Inflammatory macrophage treated with lipopolysaccharide for 4 hours (primary cell): ENCODE data around the gene RPRML.
"Not testable (repeated sequence)": the region's sequence is repeated elsewhere in the genome, so short reads cannot be mapped to it uniquely, and the experiment has no call there.

Source experiments
- DNase-seq: peaks from one replicate; pipeline ENCODE4 v3.0.0-alpha.2; 2020

Gene RPRML

DNA sequence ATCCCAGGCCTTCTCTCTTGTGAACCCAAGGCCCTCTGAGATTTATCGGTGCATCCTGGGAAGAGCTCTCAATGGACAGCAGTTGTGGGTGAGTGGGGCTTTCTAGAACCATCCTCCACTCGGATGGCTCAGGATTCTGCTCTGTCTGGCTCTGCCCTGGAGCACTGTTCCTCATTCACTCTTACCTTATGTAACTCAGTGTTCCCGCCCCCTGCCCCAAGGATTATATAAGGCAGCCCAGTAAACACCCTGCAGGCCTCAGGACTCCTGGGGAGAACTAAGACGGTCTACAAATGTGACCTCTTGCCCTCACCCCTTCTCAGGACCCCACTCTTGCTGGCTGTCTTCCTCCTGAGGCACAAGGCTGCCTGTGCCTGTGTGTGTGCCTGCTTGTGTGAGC, 3.8 kb downstream of the RPRML start:
- no peak for DNase-seq

DNA sequence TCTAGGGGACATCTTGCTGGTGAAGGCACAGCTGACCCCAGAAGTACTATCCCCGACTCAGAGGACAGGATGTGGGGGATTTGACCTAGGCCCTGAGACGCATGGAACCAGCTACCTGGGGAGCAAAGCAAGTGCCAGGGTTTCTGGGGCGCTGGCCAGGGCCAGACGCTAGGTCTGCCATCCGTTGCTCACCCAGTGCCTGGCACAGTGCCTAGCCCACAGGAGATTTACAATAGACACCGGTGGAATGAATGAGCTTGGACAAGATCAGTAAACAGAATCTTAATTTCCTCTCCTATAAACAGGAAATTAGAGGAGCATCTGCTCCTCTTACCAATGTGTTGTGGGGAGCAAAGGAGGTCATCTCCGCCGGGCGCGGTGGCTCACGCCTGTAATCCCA, 5.0 kb downstream of the RPRML start:
- DNase-seq = no peak

DNA sequence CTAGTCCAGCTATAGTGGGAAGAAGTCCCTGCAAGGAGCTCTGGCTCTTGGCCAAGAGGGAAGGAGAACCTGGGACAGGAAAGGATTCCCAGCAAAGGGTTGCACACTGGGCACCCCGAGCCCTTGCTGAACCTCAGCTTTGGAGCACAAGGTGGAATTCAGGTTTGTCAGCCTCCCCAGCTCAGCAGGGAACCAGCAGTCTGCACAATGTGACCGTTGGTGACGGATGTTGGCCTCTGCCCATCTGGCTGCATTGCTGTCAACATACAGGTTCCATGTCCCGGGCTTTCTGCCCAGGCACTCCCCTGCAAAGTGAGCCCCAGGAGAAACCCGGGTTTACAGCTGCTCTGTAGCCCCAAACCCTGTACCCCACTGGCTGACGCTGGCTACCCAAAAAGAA, 6.7 kb downstream of the RPRML start:
- DNase-seq = no peak

DNA sequence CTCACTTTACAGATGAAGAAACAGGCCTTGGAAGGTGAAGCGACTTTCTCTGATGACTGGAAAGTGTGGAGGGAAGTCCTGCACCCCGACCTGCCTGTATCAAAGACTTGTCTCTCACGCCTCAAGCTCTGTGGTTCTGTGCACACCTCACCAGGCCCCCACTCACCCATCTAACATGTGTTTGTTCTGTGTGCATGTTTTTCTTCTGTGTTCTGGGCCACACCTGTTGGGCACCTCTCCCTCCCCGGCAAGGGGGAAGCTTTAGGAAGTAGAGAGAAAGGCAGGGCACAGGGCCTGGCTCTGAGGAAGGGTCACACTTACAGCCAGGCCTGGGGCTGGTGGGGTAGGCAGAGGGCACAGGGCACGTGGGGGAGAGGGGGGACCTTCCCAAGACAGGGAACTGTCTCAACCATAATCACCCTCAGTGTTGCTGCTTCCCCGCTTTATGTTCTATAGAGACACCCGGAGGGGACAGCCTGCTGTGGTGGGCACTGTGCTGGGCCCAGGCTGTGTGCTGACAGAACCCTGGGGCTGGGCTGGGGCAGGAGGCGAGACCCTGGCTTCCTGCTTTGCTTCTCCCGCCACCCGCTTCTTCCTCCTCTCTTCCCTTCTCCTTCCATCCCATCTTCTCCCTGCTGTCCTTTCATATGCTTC, 7.3 kb downstream of the RPRML start:
- DNase-seq = no peak

DNA sequence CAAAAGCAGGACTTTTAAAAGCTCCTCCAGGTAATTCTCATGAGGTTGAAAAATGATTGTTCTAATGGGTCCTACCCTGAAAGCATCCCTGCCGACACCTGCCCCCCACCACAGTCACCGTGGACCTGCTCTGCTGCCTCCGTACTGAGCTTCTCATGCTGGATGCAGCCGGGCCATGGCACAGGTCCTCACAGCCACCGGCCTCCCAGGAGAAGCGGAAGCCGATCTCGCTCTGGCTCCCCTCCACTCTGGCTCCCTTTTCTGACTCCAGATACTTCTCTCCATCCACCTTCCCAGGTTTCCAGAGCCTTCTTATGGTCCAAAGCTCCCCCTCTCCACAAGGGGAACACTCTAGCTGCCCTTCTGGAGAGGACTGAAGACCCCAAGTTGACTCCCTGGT, 10.2 kb downstream of the RPRML start:
- DNase-seq = no peak

DNA sequence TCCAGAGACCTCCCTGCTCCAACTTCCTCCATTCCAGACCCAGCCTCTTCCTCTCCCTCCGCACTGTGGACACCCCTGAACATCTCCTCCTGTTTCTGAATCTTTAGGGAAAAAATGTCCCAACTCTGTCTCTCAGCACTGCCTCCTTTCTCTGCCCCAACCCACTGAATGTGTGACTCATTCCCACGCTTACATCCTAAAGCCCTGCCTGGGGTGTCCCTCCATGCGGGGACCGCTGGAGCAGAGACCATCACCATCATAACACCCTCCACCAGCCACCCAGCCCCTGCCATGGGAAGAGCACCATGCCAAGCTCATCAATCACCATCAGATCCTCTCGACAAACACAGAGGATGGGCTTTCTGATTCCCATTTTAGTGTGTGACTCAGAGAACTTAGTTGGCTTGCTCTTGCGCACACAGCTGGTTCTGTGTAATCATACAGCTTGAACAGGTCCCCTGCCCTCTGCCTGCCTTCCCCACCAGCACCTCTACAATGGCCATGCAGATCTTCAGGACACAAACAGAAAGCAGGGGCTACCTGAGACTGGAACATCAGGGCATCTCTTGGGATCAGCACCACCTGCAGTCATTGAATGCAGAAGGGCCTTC, 10.7 kb downstream of the RPRML start:
- no peak for DNase-seq

DNA sequence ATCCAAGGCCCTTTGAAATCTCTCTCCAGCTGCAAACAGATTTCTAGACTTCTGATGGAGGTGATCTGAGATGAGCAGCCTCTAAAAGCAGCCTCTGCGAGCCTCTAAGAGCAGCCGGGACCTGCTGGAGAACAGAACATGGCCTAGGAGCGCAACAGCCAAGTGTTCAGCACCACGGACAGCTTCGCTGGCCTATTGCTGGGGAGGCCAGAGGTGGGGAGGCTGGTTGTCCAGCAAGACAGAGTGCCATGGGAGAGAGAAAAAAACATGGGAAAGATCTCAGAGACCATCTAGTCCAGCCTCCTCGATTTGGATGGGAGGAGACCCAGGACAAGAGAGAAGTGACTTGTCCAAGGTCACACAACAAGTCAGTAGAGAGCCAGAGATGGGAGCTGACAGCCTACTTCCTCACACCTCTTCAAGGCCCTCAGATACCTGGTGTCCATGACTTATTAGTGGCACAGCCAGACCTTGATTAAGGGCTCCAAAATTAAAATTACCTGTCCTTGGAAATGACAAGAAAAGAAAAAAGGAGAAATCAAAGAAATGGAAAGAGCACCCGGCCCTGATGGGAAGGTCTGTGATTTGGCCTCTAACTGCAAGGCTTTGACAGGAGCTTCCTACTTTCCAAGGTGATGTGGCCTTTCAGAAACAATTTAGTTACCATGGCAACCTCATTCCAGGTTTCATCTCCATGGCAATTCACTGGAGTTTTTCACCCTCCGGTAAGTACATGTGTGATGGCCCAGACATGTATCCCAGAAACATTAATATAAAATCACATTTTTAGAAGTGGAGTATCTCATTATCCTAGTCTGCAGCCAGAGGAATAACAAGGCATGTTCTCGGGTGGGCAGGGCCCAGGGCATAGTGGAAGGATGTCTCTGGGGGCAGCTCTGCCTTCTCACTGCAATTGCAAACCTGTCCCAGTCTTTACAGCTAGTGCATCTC, 14.5 kb downstream of the RPRML start:
- no peak for DNase-seq

DNA sequence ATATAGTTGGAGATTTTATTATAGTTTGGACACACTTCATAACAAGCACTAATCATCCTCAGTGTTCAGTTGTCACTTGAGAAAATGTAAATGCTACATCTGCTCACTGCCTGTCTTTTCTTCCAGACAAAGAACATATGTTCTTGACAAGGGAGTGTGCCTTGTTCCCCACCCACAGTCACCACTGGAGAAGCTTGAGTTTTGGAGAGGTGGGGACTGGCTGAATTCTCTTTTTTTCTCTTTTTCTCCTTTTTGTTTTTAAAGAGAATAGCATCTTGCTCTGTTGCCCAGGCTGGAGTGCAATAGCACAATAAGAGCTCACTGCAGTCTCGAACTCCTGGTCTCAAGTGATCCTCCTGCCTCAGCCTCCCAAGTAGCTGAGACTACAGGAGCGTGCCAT, 15.5 kb downstream of the RPRML start:
- no peak for DNase-seq

DNA sequence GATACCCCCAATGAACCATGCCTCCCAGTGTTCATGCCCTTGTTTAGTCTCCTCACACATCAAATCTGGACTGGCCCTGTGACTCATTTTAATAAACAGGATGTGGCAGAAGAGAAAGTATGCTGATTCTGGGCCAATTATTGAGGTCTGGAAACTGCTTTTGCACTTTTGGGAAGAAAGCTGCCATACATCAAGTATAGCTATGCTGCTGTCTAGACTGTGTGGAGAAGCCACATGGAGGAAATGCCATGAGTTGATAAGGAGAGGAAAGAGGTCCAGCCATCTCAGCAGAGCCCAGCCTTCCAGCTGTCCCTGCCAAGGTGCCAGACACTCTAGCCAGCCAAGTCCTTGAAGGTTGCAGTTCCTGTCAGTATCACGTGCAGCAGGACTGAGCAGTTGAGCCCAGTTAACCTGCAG, 16.7 kb downstream of the RPRML start:
- DNase-seq = no peak

DNA sequence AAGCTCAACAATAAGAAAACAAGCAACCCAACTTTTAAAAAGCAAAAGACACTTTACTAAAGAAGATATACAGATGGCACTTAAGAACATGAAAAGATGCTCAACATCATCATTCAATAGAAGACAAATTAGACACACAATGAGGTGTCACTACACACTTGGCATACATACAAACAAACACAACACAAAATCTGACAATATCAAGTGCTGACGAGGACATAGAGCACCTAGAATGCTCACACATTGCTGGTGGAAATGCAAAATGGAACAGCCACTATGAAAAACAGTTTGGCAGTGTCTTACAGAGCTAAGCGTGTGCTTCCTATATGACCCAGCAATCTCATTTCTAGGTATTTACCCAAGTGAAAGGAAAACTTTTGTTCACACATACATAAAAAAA, 18.9 kb downstream of the RPRML start:
- DNase-seq = no peak

DNA sequence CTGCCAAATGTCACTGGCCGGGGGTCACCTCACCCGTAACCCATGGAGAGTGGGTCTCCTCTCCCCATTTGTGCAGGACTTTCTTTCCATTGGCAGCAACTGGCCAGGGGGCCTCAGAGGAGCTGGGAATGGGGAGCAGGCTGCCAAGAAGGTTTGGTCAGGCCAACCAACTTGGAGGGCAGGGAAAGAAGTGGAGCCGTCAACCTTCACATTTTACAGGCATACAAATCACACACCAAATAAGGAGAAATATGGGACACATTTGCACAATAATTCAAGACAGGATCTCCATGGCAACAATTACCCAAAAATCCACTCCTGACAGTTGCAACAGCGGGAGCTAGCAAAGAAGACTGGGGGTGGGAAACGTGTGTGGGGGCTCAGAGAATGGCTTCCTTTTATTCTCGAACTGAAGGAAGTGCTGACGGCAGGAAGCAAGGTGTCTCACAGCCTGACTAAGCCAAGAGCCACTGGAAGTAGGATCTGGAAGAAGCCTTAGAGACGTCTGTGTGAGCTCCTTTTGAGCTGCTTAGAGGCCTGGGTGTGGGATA, 20.9 kb downstream of the RPRML start:
- no peak for DNase-seq

DNA sequence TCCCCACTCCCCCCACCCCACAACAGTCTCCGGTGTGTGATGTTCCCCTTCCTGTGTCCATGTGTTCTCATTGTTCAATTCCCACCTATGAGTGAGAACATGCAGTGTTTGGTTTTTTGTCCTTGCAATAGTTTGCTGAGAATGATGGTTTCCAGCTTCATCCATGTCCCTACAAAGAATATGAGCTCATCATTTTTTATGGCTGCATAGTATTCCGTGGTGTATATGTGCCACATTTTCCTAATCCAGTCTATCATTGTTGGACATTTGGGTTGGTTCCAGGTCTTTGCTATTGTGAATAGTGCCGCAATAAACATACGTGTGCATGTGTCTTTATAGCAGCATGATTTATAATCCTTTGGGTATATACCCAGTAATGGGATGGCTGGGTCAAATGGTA, 25.9 kb downstream of the RPRML start:
- DNase-seq = not testable (repeated sequence)

DNA sequence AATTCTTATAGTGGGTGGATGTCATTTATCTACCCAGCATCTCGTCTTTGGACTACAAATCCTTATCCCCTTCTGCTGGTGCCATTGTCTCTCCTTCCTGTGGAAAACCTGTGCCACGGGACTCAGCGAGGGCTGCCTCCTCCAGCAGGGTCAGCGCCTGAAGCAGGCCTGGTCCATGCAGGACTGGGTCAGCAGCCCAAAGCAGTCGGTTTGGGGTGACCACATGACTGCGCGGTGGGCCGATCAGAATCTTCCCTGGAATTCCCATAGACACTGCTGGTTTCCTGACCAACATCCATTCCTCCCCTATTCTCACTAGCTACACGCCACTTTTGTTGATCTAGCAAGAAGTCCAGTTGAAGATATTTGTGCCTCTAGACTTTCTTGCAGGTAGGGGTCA, 26.9 kb downstream of the RPRML start:
- DNase-seq = no peak

DNA sequence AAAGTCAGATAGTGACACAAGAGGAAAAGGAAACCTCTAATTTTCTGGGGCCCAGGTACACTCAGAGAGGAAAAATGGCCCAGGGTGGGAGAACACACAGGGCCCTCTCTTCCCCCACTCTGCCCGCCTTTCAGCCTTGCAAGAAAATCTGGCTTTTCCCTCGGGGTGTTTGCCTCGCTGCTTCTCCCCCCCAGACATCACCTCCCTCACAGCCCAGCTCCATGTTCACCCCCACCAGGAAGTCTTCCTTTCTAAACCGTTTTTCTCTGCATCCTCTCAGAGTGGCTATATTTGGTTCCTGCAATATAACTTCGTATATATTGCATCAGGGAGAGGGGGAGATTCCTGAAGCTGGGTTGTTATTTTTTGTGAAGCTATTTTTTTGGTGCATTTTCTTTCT, 27.3 kb downstream of the RPRML start:
- DNase-seq = no peak

DNA sequence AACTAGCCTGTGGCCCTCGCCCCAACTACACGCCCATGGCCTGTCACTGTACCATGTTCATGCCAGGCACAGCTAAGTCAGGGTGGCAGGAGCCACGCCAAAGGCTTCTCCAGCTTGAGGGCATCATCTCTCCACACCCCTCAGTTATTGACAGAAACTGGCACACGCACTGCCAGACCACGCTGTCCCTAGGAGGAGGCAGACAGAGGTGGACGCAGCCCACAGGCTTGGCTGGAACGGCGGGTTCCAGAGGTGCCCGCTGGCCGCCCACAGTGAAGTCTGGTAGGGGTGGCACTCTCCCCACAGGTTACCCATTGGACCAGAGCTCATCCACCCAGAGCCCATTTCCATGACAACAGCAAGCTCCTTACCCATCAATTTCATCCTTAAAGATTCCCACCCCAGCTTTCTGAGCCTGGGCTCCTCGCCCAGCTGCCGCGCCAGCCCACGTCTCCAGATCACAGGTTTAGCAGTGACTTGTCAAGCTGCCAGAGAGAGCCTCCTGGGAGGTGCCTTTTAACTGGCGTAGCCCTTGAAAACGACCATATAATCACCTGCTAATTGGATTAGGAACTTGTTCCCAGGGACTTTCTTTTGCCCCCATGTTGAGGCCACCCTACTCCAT, 27.9 kb downstream of the RPRML start:
- no peak for DNase-seq

DNA sequence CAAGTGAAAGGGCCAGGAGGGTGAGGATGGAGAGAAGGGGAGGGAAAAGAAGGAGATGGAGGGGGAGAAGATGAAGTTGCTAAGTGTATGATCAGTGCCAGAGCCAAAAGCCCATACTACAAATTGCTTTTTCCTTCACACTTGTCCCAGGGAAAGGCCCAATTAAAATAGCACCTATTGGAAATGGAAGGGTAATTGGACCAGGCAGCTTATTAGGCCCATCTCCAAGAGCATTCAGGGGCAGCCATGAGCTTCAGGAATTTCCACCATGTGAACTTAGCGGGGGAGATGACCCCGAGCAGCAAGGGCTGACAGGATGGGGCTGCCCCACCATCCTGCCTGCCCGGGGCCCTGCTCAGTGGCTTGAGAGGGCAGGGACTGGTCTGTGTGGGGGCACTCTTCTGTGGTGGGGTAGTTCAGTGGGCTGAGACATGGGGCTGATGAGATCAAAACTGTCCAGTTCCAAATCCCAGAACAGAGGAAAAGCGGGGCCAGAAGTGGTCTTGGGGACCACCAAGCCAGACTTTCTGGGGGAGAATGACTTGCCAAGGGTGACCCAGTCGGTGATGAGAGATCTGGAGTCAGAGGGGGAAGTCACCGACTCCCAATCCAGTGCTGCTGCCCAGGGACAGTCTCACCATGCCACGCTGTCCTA, 28.6 kb downstream of the RPRML start:
- DNase-seq = no peak

DNA sequence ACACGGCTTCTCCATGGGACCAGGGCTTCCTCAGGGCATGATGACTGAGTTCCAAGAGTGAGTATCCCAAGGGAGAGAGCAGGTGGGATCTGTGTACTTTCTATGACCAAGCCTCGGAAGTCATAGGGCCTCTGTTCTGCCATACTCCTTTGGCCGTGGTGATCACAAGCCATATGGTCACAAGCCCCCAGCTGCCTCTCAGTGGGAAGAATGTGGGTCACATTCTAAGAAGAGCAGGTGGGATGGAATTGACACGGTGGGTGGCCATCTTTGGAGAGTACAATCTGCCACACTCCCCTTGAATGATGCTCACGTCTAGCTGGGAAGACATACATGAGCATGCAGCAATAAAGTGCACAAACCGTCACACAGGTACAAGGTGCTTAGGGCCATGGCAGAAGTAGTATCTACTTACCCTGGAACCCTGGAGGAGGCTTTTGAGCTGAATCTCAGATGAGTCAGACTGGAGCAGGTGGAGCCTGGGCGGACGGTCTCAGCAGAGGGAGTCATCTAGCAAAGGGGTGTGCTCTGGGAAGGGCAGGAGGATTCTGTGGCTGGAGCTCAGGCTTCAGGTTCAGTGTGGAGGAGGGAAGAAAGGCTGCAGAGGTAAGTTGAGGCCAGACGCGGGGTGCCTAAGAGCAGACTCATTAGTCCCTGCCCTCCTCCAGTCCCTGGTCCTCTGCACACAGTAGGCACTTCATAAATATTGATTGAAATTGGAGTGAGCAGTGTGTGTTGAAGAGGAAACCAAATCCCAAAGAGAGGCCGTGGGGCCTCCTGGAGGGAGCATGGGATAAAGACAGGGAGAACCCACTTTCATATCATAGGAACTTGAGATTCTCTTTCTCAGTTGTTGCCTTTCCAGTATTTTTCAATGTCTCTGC, 29.5 kb downstream of the RPRML start:
- DNase-seq = no peak

DNA sequence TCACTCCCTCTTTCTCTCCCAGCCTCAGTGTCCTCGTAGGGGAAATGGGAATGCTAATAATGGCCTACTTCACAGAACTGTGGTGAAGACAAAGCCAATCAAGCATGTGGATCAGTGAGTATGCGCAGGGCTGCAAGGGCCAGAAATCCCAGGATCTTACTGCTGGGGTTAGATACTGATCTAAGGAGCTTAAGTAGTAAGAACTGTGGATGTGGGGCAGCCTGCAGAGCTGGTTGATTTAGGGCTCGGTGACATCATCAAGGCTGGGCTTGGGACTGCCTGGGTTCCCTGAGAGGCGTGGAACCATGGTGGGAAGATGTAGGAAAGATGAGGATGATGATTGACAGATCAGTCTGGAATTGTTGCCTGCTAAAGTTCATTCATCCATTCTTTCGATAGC, 30.5 kb downstream of the RPRML start:
- no peak for DNase-seq

DNA sequence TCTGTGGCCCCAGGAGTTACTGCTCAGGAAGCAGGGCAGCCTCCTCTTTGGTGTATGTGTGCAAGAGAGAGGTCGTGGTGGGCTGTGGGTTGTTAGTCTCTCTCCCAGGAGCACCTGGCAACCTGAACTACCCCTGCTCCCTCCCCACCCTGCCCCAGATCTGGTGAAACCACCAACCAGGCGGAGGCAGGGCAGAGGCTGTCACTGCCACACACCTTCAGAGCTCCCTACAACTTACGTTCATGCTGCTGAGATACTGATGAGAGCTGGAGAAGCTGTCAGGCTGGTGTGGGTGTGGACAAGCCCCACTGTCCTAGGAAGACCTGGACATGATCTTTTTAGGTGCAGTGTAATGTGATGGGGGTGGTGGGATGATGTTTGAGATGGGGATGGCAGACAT, 31.8 kb downstream of the RPRML start:
- no peak for DNase-seq

DNA sequence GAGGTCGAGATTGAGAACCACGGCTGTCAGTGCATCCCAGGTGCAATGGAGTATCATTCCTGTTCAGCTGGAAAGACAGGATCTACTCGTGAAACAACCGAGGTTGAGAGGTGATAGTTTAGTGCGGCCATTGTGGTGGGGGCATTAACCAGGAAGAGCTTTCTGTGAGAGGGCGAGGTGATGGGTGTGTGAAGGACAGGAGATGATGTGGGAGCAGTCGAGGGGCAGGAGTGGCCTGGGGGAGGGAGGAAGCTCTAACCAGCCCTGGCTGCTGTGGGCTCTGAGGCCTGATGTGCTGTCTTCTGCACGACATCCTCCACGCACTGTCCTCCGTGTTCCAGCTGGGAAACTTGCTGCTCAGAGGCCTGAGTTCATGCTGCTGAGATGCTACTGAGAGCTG, 34.1 kb downstream of the RPRML start:
- DNase-seq = no peak

DNA sequence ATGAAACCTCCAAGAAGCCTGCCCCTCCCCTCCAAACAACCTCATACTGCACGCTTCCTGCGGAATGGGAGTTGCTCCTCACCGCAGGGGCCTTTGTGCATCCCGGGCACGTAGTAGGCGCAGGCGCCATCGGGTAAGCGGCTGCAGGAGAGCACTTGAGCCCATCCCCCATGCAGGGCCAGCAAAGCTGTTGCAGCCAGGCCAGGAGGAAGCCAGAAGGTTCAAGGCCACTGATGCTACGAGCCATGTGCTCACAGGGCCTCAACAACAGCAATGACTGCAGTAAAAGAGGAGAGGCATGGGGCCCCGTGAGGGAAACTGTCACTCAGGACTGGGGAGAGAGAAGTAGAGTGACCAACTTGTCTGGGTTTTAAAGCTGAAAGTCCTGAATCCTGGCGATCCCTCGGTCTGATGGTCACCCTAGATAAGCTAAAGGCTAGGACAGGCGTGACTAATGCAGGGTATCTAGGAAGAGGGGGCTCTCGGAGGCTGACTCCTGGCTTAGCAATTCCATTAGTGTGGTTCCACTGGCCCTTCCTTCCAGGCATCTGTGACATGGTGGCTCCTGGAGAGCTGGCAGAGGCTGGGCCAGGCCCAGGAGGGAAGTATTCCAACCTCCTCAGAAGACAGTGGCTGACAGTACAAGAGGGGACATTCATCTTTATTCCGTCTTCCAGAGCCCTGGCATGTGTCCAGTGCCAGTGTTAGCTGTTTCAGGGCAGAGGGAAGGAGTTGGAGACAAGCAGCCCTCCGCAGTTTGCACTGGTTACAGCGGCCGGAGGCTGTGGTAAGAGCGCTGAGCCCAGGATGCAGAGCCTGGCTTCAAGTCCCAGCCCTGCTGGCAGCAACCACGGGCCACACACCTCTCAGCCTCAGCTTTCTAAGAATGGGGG, 35.3 kb downstream of the RPRML start:
- DNase-seq = no peak
